Measurements from ENCODE around the gene ABHD12B. TPM values are rescaled to one million over a fixed set of nuclear protein-coding genes. Genes with fewer than 3 reads are reported as not detected.

The ABHD12B gene
- total RNA-seq (2014; rRNA removed; shearing (Covaris generic)) = not detected in 2 replicates

GRCh38 chr14:50871914-50872732 is at the start of gene ABHD12B:
Gene ABHD12B (plus strand): TSS chr14:50872053. CDS start chr14:50872175, 122 bp downstream.
- no peak for DNase-seq (ENCODE audit: low read depth)

- DNase-seq (ENCODE audit: low read depth) = no peak
Observed at GRCh38 chr14:50822501-50823042, 49.3 kb upstream of the ABHD12B start.

GRCh38 chr14:50823051-50823761 is 48.6 kb upstream of the ABHD12B start:
- no peak for DNase-seq (ENCODE audit: low read depth)

GRCh38 chr14:50823762-50824636 is 47.9 kb upstream of the ABHD12B start:
- DNase-seq (ENCODE audit: low read depth) = peak; percentile 40

GRCh38 chr14:50825307-50825706 is 46.5 kb upstream of the ABHD12B start:
- DNase-seq (ENCODE audit: low read depth) = no peak

- DNase-seq (ENCODE audit: low read depth) = no peak
Observed at GRCh38 chr14:50826681-50827080, 45.2 kb upstream of the ABHD12B start.

- no peak for DNase-seq (ENCODE audit: low read depth)
Observed at GRCh38 chr14:50828721-50829488, 42.9 kb upstream of the ABHD12B start.

- DNase-seq (ENCODE audit: low read depth) = no peak
Observed at GRCh38 chr14:50829489-50830043, 42.3 kb upstream of the ABHD12B start.

GRCh38 chr14:50830044-50830931 is 41.6 kb upstream of the ABHD12B start:
- DNase-seq (ENCODE audit: low read depth) = peak; percentile 54

- peak; percentile 75 for DNase-seq (ENCODE audit: low read depth)
Observed at GRCh38 chr14:50830932-50831725, 40.7 kb upstream of the ABHD12B start, which contains the start of gene NIN. Gene NIN (minus strand): TSS chr14:50831162. CDS start chr14:50822056, 9,106 bp downstream.

GRCh38 chr14:50831726-50832168 is 40.1 kb upstream of the ABHD12B start:
- peak; percentile 16 for DNase-seq (ENCODE audit: low read depth)

- DNase-seq (ENCODE audit: low read depth) = no peak
Observed at GRCh38 chr14:50832935-50833630, 38.8 kb upstream of the ABHD12B start.

- no peak for DNase-seq (ENCODE audit: low read depth)
Observed at GRCh38 chr14:50834802-50835276, 37.0 kb upstream of the ABHD12B start.

GRCh38 chr14:50835280-50835679 is 36.6 kb upstream of the ABHD12B start:
- no peak for DNase-seq (ENCODE audit: low read depth)

GRCh38 chr14:50836515-50836914 is 35.3 kb upstream of the ABHD12B start:
- DNase-seq (ENCODE audit: low read depth) = peak; percentile 68

- DNase-seq (ENCODE audit: low read depth) = no peak
Observed at GRCh38 chr14:50837271-50837670, 34.6 kb upstream of the ABHD12B start.

GRCh38 chr14:50837850-50838470 is 33.9 kb upstream of the ABHD12B start:
- no peak for DNase-seq (ENCODE audit: low read depth)
